A204.1 (cell line): ENCODE results near the gene PTPN12.
"Not testable (repeated sequence)": the region's sequence is repeated elsewhere in the genome, so short reads cannot be mapped to it uniquely, and the experiment has no call there.

ENCODE experiments used
- FAIRE-seq: peaks from 2 replicates; lab custom pipeline; 2012; peaks lifted over from hg19 to GRCh38; lab: Jason Lieb, UNC

The PTPN12 gene

GRCh38 chr7:77538281-77539212 lies 1.5 kb downstream of the PTPN12 start:
- FAIRE-seq: peak; percentile 46

DNA sequence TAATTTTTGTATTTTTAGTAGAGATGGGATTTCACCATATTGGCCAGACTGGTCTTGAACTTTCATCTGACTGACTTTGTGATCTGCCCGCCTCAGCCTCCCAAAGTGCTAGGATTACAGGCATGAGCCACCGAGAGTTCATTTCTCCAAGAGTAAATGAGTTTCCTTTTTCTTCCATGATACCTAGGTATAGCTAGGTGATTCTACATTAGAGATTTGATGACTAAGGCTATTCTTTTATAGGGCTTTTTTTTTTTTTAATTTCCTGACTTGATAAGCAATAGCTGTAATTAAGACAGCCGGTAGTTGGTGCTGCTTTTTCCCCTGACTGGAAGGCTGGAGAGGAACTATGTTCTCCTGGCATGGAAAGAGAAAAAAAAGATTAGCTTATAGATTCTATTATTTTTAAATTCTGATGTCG lies 3.3 kb downstream of the PTPN12 start:
- no peak for FAIRE-seq

GRCh38 chr7:77540993-77541392 lies 3.9 kb downstream of the PTPN12 start:
- FAIRE-seq: not testable (repeated sequence)

- FAIRE-seq: no peak
Measured at GRCh38 chr7:77542409-77542808, 5.3 kb downstream of the PTPN12 start.

DNA sequence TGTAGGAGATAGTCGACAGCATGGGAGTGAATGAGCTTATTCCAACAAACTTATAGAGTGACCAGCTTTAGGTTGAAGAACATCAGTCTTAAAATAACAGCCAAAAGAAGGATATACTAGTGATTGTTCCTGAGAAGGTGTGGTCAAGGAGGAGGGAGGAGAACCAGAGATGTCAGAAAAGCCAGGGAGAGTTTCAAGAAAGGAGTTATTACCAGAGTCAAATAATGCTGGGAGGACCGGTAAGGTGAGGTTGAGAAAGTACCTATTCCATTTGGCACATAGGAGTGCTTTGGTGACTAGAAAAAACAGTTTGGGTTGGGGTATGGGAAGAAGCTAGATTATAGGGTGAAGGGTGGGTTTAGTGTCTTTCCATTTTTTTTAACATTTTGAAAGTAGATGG lies 5.8 kb downstream of the PTPN12 start:
- FAIRE-seq: no peak

GRCh38 chr7:77543910-77544309 lies 6.8 kb downstream of the PTPN12 start:
- no peak for FAIRE-seq

DNA sequence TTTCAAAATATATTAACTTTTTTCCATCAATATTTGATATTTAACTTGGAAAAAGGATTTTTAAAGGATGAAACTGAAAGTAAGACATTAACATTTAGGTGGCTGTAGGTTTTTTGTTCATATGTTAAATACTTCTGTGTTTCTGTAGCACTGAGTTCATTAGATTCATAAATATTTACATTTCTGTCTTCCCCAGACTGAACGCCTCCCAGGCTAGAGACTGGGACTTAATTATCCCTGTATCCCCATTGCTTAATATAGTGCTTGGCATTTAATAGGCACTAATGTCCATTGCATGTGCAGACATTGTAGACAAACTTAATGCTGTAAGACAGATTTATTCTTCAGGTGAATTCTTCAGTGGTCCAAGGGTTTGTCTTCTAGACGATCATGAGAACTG lies 7.4 kb downstream of the PTPN12 start:
- no peak for FAIRE-seq

- no peak for FAIRE-seq
Measured at GRCh38 chr7:77548206-77548605, 11.1 kb downstream of the PTPN12 start.

- FAIRE-seq: no peak
Measured at GRCh38 chr7:77549106-77549870, 12.2 kb downstream of the PTPN12 start.

DNA sequence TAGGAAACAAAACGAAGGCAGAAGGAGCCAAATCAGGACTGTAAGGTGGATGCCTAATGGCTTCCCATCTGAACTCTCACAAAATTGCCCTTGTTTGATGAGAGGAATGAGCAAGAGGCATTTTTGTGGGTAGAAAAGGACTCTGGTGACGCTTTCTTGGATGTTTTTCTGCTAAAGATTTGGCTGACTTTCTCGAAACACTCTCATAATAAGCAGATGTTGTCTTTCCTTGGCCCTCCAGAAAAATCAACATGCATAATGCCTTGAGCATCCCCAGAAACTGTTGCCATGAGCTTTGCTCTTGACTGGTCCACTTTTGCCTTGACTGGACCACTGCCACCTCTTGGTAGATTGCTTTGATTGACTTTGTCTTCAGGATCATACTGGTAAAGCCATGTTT lies 13.5 kb downstream of the PTPN12 start:
- FAIRE-seq: no peak

GRCh38 chr7:77553123-77553522 lies 16.0 kb downstream of the PTPN12 start:
- FAIRE-seq: no peak

- no peak for FAIRE-seq
Measured at GRCh38 chr7:77558284-77558967, 21.3 kb downstream of the PTPN12 start.

DNA sequence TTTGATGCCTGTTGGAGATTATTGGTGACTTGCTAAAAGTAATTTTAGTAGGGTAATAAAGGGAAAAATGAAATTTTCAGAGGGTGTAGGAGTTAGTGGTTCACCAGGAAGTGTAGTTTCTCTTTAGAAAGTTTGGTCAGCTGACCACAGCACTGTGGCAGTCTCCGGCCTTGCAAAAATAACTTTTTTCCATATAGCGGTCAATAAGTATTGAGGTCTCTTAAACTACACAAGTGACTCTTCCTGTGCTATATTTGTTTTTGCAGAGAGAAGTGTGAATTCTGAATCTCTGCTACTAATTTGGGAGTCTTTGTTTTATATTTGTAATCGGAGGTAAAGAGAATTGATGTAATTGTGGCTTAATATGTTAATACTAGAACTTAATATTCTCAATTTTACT lies 24.3 kb downstream of the PTPN12 start:
- FAIRE-seq: no peak

DNA sequence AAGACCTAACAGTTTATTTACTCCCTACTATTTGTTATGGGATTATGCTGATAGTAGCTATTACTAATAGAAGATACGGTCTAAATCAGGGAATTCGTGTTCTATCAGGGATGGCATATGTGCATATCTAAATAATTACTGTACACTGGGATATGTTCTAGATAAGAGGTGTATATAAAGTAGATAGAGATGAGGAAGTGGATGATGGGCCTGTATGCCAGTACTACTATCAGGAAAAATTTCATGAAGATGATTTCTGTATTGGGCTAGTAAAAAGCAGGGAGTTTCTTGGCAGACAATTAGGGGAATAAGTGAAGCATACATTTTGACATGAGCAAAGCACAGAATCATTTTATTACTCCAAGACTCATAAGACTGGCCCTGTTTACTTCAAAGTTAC lies 26.2 kb downstream of the PTPN12 start:
- no peak for FAIRE-seq

GRCh38 chr7:77565917-77566316 lies 28.8 kb downstream of the PTPN12 start:
- no peak for FAIRE-seq

GRCh38 chr7:77566421-77566820 lies 29.3 kb downstream of the PTPN12 start:
- no peak for FAIRE-seq

- FAIRE-seq: no peak
Measured at GRCh38 chr7:77569514-77570232, 32.6 kb downstream of the PTPN12 start.

DNA sequence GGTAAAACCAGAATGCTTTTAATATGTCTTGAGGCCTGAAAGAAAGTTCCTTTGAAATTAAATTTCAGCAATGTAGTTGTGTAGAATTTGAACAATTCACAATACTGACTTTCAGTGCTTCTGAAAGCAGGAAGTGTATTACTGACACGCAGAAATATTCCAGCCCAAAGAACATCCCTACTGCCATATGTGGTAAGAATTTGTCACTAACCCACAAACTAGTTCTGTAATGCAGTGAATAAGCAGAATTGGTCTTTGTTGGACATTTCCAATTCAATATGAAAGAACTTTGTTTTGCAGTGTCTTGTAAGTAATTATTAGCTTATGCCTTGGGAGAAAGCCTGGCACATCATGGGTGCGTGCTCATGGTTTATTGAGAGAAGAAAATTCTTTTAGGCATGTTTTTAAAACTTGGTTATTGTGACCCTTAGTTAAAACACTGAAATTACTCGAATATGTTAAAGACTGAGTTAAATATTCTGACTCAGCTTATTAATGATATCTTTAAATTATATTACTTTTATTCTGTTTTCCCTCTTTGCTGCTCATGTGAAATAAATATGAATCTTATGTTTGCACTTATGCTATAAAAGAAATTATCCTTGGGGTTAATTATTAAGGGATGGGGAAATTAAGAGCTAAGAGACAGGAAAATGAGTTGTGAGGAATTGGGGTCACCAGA lies 33.4 kb downstream of the PTPN12 start:
- no peak for FAIRE-seq

DNA sequence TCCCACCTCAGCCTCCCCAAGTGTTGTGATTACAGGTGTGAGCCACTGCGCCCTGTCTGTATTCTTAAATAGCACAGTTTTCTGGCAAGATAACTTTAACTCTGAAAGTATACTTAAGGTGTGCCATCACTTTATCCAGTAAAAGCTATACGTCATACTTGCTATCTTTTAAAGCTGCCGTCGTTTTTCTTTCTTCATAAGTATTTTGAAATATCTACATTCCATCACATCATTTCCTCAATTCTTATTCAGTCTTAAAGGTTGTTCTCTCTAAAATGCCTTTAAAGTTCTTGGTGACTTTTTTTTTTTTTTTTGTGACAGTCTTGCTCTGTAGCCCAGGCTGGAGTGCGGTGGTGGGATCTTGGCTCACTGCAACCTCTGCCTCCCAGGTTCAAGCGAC lies 34.7 kb downstream of the PTPN12 start:
- FAIRE-seq: no peak

GRCh38 chr7:77575187-77575586 lies 38.1 kb downstream of the PTPN12 start:
- FAIRE-seq: no peak

DNA sequence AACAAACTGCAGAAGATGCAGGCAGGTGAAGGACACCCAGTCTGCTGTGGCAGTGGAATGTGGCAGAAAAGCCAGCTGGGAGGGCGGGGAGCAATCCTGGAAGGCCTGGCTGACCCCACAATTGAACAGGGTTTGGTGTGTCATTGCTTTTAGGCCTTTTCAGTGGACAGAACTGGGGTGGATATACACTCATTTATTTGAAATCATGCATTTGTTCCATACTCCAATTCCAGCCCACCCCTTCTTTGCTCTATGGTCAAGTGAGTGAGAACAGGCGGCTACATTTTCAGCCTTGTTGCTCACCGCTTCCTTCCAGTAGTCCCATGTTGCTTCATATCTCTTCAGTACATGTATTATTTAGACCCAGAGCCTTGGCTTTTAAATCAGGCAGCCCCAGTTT lies 39.8 kb downstream of the PTPN12 start:
- FAIRE-seq: no peak

- FAIRE-seq: peak; percentile 46
Measured at GRCh38 chr7:77579797-77580196, 42.7 kb downstream of the PTPN12 start.
